ENCODE measurements around the gene SLC9A1.

Gene SLC9A1

DNA sequence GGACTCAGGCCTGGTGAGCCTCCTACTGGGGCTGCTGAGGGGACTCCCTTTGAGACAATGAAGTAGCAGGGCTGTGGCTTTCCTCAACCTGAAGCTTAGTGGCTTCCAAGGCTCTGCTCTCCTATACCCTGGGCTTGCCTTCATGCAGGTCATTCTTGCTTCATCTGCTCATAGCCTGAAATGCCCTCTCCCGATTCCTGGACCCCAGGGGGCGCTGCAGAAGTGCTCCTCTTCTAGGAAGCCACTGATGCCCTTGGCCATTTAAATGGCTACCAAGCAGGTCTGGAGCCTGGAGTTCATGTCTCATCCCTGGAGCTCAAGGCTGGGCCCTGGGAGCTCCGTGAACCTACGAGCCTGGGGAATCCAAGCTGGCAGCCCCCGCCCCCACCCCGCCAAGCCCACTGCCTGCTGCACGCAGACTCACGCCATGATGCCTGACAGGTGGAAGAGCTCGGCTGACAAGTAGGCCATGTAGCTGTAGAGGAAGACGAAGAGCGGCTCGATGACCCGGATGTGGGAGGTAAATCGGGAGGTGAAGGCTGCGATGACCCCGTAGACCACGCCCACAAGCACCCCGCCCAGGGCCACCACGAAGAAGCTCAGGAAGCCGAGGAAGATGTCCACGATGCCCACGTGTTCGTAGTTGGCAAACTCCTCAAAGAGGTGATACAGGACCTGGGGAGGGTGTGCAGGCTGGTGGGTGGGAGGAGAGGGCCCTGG is 45.7 kb downstream of the SLC9A1 start:
- in situ Hi-C loops (cut with HindIII; ENCODE audit: low sequenced_read_pairs) = no loop called here

DNA sequence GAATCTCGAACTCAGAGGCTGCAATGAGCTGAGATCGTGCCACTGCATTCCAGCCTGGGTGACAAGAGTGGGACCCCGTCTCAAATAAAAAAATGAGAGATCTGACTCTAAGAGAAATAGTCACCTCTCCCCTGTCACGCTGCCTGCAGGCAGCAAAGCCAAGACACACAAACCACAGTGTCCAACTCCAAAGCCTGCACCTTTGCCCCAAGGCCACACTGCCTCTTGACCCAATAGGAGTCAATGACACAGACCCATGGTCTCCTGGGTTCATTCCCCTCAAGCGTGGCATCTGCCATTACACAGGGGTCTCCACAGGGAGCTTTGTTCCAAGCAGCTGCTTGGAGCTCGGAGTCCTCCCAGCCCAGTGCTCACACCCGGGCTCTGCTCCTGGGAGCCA is 46.3 kb downstream of the SLC9A1 start:
- in situ Hi-C loops (cut with HindIII; ENCODE audit: low sequenced_read_pairs) = no loop called here

DNA sequence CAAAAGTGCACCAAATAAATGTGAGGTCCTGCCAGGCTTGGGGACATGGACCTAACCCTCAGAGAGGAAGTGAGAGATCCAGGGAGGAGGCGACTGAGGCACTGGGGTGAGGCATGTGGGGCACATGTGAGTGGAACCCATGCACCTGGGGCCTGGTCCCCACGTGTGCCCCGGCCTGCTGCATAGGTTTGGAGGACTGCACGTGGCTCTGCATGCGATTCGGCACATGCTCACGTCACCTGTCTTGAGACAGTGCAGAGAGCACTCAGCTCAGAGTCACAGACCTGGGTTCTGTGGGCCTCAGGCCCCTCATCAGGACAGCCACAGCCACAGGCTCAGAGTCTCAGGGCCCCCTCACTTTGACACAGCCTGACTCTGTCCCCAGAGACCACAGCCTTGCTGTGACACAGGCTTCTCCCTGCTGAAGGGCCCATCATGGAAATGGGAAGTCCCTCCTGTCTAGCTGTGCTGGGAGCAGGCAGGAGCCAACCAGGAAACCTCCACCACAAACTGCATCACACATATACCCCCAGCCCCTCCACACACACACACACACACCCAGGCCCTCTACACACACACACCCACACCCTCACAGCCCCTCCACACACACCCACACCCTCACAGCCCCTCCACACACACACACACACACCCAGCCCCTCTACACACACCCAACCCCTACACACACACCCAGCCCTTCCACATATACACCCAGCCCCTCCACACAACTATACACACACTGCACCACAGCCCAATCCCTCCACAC is 48.2 kb downstream of the SLC9A1 start:
- in situ Hi-C loops (cut with HindIII; ENCODE audit: low sequenced_read_pairs) = no loop called here

DNA sequence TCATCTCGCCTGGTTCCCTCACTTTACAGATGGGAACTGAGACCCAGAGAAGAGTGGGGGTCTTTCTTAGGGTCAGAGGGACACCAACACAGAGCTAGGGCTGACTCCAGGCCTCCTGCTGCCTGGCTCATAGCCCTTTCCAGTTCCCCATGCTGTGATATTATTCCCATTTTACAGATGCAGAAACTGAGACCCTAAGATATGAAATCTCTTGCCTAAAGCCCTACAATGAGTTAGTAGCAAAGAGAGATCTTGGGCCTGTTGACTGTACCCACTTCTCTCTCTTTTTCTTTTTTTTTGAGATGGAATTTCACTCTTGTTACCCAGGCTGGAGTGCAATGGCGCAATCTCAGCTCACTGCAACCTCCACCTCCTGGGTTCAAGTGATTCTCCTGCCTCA is 49.9 kb downstream of the SLC9A1 start:
- in situ Hi-C loops (cut with HindIII; ENCODE audit: low sequenced_read_pairs) = no loop called here

DNA sequence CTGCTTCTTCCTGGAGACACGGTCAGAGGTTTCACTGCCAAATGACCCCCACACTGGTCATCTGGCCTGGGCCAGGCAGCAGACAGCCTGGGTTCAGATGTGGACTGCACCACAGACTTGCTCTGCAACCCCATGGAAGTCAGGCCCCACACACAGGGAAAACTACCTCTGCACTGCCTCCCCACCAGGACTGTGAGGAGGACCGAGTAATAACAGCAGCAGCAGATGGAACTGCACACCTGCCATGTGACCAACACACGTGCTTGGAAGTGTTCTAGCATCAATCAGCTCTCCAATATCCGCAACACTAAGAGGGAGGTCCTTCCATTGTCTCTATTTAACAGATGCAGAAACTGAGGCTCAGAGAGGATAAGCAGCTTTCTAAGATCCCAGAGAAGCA is 51.4 kb downstream of the SLC9A1 start:
- in situ Hi-C loops (cut with HindIII; ENCODE audit: low sequenced_read_pairs) = no loop called here

DNA sequence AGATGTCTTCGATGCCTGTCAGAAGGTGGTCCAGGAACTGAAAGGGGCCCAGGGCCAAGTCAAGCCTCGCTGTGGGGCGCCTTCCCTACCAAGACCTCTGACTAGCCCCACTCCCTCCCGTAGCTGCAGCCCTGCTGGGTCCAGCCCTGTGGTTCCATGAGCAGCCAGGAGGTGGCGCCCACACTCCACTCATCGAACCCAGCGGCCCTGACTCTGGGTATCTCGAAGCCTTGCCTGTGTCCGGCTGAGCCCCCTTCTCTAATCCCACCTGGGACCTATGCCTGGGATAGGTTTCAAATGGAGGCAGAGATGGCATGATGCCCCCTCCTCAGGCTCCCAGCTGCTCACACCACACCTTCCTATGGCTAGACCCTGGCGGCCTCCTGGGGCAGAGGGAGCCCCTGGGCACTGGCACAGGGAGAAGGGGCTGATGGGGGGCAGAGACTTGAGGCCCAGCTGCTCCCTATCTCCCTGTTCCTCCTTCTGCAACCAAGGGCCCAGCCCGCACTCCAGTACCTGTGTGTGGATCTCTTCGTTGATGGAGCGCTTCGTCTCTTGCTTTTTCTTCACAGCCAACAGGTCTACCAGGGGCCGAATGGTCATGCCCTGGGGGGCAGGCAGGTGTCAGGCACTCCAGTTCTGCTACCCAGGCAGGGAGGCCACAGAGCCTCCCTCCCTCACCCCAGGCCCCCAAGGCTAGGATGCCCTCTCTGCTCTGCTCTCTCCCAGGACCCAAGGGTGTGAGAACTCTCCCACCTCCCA is 52.0 kb downstream of the SLC9A1 start:
- in situ Hi-C loops (cut with HindIII; ENCODE audit: low sequenced_read_pairs) = no loop called here

DNA sequence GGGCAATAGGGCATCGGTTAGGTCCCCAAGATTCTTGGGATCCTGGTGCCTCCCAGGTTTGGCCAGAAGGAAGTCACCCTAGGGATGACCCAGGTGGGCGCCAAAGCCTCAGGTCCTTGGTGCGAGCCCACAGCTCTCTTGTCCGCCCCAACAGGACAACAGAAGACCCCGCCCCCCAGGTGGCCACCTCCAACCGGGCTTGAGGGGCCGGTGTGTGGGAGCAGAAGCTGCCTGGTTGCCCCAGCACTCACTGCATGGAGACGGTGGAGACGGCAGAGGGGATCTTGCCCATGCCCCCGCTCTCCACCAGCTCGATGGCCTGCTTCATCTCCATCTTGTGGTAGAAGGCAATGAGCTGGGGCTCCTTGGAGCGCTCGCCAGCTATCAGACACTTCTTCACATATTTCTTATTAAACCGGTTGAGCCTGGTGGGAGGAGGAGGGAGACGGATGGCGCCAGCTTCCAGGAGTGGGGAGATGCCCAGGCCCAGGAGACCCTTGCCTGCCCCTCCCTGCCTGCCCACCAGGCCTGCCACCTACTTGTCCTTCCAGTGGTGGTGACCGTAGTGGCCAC is 52.7 kb downstream of the SLC9A1 start:
- in situ Hi-C loops (cut with HindIII; ENCODE audit: low sequenced_read_pairs) = no loop called here

DNA sequence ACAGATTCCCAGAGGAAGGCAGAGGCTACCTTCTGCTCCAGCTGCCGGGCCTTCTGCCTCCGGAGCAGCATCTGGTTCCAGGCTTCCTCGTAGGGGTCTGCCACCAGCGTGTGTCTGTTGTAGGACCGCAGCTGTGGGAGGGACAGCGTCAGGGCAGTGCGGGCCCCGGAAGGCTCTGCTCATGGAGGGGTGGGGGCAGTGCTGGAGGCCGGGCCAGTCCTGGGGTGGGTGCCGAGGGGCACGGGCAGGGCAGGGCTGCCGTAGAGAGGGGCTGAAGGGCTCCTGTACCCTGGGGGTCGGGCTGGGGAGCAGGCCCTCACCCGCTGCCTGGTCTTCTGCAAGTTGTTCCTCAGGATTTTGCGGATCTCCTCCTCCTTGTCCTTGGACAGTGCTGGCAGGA is 53.2 kb downstream of the SLC9A1 start:
- in situ Hi-C loops (cut with HindIII; ENCODE audit: low sequenced_read_pairs) = no loop called here

DNA sequence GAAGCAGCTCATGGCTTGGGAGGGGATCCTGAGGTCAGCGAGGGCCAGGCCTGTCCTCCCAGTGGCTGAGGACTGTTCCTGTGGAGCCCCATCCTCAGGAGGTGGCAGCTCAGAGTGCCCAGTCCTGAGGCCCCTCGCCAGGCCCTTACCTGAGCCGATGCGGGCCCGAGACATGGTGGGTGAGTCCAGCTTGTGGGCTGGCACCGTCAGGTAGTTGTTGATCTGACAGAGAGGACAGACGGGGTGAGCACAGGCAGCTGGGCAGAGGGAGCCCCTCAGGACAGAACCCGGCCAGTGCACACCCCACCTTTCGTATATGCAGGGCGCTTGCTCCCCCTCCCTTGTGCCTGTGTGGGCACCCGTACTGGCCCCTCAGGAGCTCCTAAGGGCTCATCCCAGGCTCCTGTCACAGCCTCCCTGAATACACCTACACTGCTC is 53.9 kb downstream of the SLC9A1 start:
- in situ Hi-C loops (cut with HindIII; ENCODE audit: low sequenced_read_pairs) = no loop called here

DNA sequence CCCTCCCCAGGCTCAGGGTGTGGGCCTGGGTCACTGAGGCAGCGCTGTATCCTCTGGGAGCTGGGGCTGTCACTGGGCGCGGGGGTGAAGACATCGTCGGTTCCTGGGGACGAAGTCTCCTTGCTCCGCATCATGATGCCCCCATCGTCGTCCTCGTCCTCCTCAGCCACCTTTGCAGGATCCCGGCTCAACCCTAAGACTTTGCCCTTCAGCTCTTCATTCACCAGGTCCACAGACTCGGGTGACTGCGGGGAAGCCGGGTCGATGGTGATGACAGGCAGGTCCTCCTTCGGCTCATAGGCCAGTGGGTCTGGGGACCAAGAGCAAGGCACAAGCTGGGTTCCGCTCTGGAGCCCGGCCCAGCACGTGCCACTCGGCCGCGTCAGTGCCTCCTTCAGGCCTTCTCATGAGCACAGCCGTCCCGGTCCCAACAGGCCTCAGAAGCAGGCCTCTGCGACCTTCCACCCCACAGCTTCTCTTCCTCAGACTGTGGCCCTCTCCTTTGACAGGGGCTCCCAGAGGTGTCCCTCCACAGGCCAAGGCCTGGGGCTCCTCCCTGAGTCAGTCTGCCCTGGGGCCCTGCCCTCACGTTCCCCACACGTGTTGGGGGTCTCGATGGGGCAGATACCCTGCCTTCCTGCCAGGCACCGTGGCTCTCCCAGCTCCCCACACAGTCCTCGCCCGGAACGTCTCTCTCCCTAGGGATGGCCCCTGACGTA is 54.4 kb downstream of the SLC9A1 start:
- in situ Hi-C loops (cut with HindIII; ENCODE audit: low sequenced_read_pairs) = no loop called here

DNA sequence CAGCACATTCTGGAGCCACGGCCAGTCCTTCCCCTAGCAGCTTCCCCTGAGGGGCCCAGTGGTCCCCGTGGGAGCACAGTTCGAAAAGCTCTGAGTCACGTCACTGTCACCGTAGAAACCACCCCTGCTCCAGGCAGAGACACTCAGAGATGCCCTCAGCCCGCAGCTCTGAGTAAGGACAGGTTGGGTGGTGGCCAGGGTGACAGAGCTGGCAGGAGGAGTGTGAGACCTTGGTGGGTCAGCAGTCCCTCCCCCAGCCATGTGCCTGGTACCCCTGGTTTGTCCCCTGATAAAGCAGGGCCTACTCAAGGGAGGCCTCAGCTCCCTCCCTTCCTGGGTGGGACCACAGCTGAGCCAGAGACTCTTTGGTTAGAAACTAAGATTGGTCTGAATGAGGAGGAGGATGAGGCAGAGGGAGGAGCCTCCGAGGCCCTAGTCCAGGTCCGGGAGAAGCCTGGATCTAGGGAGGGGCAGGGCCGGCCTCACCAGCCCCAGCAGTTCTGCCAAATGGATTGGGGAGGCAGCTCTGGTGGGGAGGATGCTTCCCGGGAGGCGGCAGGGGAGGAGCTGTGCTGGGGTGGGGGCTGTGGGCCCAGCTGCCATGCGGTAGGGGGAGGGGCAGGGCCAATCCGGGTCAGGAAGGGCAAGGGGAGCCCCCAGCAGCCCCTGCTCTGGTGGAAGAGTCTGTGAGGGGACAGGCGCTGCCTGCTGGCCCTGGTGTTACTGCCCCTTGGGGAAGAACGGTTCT is 55.2 kb downstream of the SLC9A1 start:
- in situ Hi-C loops (cut with HindIII; ENCODE audit: low sequenced_read_pairs) = no loop called here

DNA sequence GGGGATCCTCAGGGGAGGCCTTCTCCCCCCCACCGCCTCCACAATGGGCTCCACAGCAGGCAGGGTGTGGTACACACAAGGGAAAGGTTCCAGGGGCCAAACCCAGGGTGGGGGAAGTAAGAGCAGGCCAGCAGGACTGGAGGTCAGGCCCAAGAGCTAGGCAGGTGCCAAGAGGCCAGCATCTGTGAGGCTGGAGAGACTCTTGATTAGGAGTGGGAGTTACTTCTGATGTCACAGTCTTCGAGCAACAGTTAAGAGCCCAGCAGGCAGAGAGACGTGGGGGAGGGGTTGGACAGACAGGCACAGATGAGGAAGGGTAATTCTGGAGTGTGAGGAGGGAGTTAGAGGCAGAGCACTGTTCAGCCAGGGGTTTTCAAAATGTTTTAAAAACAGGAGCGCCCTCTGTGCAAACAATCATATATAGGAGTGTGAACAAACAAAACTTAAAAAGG is 55.8 kb downstream of the SLC9A1 start:
- in situ Hi-C loops (cut with HindIII; ENCODE audit: low sequenced_read_pairs) = no loop called here

DNA sequence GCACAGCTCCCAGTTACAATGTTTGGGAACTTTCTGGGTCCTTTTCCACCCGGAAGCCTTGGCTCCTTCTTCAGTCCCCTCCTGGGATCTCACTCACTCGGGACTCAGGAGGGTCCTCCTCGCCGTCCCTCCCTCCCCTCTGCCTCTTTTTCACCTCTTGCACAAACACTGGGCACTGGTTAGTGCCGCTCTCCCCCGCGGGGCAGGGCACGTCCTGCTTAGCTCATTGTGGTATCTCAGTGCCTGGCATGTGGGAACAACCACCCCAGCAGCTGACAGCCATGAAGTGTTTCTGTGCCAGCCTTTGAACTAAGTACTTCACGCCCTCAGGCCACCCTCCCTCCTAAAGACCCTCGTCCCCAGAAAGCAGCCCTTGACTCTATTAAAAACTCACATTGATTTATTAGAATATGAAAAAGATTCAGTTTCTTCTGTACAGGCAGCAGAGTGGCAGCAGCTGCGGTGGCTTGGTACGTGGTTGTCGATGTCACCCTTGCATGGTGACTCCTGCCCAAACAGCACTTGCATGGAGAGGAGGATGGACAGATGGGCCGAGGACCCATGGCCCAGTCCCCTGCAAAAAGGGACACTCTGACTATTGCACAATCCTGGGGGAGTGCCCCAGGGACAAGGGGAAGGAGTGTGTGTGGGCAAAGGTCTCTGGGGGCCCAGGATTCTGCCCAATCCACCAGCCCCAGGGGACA is 56.3 kb downstream of the SLC9A1 start:
- in situ Hi-C loops (cut with HindIII; ENCODE audit: low sequenced_read_pairs) = no loop called here

DNA sequence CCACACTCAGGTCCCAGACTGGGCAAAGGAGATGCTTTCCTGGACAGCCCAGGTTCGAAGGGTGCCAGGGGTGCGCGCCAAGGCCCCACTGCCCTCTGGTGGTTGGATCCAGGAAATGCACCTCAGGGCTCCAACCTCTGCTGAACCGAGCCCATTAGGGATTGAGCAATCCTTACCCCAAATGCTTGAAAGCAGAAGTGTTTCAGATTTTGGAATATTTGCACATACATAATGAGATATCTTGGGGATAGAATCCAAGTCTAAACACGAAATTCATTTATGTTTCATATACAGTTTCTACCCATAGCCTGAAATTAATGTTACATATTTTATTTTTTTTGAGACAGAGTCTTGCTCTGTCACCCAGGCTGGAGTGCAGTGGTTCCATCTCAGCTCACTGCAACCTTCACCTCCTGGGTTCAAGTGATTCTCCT is 57.4 kb downstream of the SLC9A1 start:
- in situ Hi-C loops (cut with HindIII; ENCODE audit: low sequenced_read_pairs) = no loop called here

DNA sequence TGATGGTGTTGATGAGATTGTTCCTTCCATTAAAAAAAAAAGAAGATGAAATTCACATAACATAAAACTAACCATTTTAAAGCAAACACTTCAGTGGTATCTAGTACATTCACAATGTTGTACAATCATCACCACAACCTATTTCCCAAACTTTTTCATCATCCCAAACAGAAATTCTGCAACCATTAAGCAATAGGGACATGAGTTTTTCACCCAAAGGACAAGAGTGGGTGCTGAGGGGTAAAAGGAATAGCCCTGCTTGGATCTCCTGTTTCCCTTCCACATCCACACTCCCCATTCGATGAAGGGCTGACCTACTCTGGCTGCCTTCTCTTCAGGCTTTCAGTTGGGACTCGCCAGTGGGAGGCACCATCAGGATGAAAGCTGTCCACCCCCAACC is 59.3 kb downstream of the SLC9A1 start:
- in situ Hi-C loops (cut with HindIII; ENCODE audit: low sequenced_read_pairs) = no loop called here

DNA sequence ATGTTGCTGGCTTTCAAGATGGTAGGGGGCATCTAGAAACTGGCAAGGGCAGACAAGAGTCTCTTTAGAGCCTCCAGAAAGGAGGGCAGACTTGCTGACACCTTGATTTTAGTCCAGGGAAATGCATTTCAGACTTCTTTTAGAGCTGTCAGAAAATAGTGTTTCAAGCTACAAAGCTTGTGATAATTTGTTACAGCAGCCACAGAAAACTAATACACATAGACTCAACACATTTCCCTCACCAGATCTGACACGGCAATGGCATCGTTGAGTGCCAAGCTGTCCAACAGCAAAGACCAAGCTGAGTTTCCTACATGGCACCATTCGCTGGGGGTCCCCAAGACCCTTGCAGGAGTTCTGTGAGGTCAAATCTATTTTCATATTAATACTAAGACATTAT is 62.0 kb downstream of the SLC9A1 start:
- in situ Hi-C loops (cut with HindIII; ENCODE audit: low sequenced_read_pairs) = no loop called here

DNA sequence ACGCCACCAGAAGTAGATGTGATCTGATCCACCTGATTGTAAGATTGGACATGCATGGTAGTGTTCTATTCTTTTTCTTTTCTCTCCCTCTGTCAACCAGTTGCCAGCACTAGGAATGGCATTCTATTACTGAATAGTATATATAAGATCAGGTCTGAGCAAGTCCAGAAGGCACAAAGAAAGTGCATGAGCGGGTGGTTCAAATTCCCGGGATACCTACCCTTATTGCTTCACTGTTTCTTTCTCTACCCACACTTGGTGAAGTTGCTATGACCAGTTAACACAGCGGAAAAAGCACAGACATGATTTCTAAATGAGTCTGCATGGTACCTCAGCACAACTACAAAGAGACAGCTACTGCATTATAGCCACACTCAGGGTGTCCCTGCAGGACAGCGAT is 64.0 kb downstream of the SLC9A1 start:
- in situ Hi-C loops (cut with HindIII; ENCODE audit: low sequenced_read_pairs) = no loop called here

DNA sequence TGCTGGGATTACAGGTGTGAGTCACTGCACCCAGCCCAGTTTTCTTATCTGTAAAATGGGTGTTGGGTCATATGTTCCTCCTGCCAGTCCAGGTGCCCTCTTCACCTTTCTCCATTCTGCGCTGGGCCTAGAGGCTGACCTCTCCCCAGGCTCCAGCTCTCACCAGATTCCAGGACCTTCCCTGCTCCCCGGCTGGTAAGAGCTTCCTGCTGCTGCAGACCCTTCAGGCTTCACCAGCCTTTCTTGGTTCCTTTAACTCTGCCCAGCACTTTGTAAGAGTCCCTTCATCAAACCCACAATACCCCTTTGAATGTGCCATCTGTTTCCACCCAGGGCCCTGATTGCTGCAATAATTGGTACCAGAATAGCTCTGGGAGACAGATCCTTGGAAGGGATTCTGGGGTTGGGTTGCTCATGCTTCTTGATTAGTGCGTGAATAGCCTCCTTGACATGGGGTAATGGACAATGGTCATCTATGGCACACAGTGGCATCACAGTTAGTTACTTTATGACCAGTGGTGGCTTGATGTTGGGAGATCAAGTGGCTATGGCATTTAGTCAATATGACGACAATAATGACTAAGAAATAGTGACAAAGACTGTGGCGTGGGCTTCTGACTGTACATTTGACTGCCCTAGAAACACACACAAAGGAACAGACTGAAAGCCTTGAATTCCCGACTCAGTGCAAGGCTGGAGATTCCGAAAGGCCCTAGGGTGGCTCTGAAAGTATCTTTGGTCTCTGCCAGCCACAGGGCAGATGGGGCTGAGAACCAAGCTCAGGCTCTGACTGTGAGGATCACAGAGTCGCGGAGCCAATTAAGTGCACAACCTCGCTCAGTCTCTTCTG is 67.3 kb downstream of the SLC9A1 start:
- in situ Hi-C loops (cut with HindIII; ENCODE audit: low sequenced_read_pairs) = loop anchor here (10.0 kb wide), 1 partner anchor 57 kb away; no protein-coding TSS in a partner anchor
